GM21381 (cell line): ENCODE results near the gene NDUFS4.
"Not testable (repeated sequence)": the region's sequence is repeated elsewhere in the genome, so short reads cannot be mapped to it uniquely, and the experiment has no call there.

ENCODE experiments used
- ATAC-seq: cut with Tn5 transposase; IDR thresholded peaks from one replicate; pipeline ENCODE4 v1.9.1; 2021; ENCODE audit warnings: mild to moderate bottlenecking, moderate library complexity; ENCODE audit not compliant: unreplicated experiment

NDUFS4 gene

DNA sequence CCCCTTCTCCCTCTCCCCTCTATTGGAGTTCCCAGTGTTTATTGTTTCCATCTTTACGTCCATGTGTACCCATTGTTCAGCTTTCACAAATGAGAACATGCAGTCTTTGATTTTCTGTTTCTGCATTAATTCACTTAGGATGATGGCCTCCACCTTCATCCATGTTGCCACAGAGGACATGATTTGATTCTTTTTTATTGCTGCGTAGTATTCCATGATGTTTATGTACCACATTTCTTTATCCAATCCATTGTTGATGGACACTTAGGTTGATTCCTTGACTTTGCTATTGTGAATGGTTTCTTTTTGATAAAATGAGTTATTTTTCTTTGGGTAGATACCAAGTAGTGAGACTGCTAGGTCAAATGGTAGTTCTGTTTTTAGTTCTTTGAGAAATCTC, 88.9 kb downstream of the NDUFS4 start:
- ATAC-seq: no peak

DNA sequence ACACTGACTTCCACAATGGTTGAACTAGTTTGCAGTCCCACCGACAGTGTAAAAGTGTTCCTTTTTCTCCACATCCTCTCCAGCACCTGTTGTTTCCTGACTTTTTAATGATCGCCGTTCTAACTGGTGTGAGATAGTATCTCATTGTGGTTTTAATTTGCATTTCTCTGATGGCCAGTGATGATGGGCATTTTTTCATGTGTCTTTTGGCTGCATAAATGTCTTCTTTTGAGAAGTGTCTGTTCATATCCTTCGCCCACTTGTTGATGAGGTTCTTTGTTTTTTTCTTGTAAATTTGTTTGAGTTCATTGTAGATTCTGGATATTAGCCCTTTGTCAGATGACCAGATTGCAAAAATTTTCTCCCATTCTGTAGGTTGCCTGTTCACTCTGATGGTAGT, 100.1 kb downstream of the NDUFS4 start:
- not testable (repeated sequence) for ATAC-seq

DNA sequence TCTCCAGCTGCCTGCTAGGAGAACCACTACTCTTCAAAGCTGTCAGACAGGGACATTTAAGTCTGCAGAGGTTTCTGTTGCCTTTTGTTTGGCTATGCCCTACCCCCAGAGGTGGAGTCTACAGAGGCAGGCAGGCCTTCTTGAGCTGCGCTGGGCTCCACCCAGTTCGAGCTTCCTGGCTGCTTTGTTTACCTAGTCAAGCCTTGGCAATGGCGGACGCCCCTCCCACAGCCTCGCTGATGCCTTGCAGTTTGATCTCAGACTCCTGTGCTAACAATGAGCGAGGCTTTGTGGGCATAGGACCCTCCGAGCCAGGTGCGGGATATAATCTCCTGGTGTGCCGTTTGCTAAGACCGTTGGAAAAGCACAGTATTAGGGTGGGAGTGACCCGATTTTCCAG, 104.9 kb downstream of the NDUFS4 start:
- not testable (repeated sequence) for ATAC-seq

DNA sequence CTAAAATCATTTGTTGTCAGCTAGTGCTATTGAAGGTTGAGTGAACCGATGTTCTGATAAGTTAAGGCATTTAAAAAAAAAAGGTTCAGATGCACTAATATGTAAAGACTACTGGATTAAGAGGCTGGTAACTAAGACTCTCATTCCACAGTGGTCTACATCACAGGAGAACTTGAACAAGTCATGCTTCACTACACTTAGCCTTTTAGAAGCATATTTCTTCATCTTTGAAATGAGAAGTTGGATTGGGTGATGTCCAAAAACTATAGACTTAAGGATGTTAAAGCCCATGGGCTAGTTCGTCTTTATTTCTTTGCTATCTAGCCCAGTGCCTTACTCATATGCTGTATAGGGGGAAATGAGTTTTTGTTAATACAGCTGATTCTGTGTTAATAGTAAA, 107.2 kb downstream of the NDUFS4 start:
- ATAC-seq: no peak

DNA sequence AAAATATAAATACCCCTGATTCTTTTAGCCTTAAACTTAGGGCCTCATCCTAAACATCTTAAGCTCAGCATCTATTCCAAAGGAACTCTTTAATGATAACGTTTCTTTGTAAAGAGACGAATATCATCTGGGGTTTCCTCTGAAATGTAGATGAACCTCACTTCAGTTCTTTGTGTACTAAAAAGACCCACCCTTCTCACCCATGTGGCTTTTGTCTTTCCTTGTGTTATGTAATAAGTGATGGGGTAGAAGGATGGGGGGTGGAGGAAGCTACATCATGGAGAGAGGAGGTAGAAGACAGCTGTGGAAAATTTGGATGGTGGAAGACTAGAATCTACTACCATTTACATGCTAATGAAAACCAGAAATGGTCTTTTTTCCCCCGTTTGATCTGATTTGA, 111.0 kb downstream of the NDUFS4 start:
- no peak for ATAC-seq

DNA sequence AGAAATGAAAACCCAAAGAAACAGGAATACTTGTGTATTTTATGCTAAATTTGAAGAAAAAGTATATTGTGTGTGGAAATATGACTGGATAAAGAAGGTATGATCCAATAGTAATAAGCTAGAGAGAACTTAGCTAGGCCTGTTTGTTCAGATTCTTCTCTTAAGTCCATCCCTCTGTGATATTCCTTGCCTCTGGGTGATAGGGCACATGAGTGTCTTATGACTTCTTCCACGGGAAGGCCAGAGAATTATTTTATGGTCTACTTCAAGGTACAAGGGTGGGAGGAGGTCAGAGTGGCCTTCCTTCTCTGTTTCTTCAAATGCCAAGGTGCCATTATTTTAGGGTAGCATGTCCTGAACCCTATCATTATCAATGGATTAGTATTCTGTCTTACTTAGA, 113.7 kb downstream of the NDUFS4 start:
- ATAC-seq: no peak

DNA sequence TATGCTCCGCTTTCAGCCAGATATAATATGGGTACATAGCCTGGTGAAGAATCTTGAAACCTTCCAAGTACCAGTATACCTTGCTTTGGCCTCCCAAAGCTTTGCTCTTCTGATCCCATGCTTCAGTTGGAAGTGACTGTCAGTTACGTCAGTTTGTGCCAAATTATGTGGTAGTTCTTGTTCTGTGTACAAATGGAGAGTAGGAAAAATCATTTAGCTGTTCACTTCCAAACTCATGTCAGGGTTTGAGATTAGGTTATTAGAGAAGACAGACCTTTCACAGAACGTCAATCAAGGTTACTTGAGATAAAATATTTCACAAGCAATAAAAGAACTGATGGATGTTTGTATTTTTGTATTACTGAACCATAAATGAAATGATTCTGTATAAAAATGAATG, 117.2 kb downstream of the NDUFS4 start:
- no peak for ATAC-seq

DNA sequence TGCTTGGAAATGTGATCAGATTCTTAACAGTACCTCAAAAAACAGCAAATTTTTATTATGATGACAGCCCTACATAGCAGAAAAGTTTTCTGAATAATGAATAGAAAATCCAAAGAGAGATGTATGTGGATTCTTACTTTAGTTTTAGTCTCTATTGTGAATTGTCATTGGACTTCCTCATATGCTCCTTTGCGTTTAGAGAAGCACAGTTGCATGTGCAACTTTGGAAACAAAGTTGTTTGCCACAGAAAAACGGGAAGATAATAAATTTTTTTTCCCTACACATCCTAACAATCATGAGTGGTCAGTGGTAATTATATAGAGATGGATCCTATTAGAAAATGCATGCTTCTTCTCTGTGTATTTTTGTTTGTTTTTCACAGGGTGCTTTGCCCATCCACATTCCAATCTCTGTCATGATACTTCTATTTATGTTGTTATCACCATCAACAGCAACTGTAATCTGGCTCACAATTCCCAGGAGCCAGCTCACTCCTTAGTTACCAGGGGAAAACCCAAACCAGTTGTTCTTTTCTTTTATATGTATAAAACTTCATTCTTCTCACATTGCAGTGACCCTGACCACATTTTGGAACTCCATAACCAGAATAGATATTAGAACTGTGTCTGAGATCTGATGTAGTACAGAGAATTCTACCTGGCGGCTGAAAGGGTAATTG, 118.7 kb downstream of the NDUFS4 start:
- ATAC-seq: no peak

DNA sequence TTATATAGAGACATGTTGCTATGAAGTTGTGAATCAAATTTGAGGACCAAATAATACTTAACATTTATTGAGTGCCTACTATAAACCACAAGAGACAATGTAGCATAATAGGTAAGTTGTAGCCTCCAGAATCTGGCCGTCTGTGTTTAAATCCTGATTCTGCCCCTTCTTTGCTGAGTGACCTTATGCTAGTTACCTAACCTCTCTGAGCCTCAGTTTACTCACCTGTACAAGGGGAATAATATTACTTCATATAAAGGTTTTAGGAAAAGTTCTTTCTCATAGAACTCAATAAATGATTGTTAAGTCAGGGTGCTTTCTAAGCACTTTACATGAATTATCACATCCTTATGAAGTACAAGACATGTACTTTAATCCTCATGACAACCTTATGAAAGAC, 120.6 kb downstream of the NDUFS4 start:
- no peak for ATAC-seq

DNA sequence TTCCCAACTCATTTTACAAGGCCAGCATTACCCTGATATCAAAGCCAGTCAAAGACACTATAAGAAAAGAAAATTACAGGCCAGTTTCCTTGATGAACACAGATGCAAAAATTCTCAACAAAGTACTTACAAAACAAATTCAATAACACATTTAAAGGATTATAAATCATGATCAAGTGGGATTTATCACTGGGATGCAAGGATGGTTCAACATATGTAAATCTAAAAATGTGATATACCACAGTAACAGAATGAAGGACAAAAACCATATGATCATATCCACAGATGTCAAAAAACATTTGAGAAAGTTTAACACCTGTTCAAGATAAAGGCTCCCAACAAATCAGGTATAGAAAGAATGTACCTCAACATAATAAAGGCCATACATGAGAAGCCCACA, 130.6 kb downstream of the NDUFS4 start:
- ATAC-seq: no peak

DNA sequence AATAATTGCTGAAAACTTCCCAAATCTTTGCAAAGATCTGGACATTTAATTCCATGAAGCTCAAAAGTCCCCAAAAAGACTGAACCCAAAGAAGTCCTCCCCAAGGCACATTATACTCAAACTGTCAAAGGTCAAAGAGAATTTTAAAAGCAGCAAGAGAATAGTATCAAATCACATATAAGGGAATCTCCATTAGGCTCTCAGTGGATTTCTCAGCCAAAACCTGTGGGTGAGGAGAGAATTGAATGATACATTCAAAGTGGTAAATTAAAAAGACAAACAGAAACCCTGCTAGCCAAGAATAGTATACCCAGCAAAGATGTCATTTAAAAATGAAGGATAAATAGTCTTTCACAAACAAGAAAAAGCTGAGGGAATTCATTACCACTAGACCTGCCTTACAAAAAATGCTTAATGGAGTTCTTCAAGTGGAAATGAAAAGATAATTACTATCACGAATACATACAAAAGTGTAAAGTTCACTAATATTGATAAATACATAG, 134.1 kb downstream of the NDUFS4 start:
- no peak for ATAC-seq

DNA sequence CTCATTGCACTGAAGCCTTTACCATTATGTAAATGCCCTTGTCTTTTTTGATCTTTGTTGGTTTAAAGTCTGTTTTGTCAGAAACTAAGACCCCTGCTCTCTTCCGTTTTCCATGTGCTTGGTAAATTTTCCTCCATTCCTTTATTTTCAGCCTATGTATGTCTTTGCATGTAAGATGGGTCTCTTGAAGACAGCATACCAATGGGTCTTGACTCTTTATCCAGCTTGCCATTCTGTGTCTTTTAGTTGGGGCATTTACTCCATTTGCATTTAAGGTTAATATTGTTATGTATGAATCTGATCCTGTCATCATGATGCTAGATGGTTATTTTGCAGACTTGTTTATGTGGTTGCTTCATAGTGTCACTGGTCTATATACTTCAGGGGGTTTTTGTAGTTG, 150.0 kb downstream of the NDUFS4 start:
- not testable (repeated sequence) for ATAC-seq

DNA sequence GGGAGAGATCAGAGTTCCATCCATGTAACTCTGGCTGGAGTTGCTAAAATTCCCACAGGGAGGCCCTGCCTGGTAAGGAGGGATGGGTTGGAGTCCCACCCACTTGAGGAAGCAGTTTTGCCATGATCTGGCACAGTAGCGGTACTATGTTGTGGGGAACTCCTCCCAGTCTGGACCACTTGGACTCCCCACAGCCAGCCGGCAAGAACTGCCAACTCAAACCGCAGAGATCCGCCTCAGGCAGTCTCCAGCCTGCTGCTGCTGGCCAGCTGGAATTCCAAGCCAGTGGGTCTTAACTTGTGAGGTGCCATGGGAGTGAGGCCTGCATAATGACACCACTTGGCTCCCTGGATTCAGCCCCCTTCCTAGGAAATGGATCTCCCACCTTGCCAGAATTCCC, 151.9 kb downstream of the NDUFS4 start:
- no peak for ATAC-seq

DNA sequence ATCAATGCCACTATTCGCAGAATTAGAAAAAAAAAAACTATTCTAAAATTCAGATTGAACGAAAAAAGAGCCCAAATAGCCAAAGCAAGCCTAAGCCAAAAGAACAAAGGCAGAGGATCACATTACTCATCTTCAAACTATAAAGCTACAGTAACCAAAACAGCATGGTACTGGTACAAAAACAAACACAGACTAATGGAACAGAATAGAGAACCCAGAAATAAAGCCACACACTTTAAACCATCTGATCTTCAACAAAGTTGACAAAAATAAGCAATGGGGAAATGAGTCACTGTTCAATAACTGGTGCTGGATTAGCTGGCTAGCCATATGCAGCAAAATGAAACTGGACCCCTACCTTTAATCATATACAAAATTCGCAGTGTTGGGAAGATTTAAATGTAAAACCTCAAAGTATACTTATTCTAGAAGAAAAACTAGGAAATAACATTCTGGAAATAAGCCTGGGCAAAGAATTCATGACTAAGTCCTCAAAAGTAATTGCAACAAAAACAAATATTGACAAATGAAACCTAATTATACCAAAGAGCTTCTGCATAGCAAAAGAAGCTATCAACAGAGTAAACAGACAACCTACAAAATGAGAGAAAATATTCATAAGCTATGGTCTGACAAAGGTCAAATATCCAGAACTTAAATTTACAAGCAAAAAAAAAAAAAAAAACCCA, 153.7 kb downstream of the NDUFS4 start:
- no peak for ATAC-seq

DNA sequence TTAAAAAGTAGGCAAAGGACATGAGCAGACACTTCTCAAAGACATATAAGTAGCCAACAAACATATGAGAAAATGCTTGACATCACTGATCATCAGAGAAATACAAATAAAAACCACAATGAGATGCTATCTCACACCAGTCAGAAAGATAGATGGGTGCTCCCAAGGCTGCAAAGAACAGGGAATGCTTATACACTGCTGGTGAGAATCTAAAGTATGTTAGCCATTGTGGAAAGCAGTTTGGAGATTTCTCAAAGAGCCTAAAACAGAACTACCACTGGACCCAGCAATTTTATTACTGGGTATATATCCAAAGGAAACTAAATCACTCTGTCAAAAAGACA, 154.2 kb downstream of the NDUFS4 start:
- ATAC-seq: no peak

DNA sequence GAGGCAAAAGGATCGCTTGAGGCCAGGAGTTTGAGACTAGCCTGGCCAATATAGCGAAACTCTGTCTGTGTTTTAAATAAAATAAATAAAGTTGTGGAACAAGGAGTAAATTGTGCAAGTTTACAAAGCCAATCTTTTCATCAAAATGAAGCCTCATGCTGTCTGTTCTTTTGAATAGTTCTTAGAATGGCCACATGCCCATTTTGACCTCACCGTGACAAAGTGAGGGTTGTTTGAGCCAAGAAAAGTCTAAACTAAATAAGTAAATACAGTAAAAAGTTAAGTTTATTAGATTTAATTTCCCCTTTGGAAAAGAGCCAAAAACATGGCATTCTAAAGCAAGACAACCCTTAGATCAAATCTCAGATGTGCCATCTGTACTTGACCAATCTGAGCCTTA, 165.7 kb downstream of the NDUFS4 start:
- no peak for ATAC-seq

DNA sequence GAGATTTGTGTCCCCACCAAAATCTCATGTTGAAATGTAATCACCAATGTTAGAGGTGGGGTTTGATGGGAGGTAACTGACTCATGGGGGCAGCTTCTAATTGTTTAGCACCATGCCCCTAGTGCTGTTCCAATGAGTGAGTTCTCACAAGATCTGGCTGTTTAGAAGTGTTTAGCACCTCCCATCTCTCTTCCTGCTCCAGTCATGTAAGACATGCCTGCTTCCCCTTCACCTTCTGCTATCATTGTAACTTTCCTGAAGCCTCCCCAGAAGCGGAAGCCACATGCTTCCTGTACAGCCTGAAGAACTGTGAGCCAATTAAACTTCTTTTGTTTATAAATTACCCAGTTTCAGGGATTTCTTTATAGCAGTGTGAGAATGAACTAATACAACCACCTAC, 170.5 kb downstream of the NDUFS4 start:
- ATAC-seq: no peak
